ENCODE results near the gene CAMKK1.

The CAMKK1 gene

GRCh38 chr17:3828151-3828851 lies 64.6 kb downstream of the CAMKK1 start:
- no peak overlapping the region for H2AFZ ChIP-seq (ENCODE audit: low read length)
- H3K9ac ChIP-seq (ENCODE audit: low read depth, low read length, poor library complexity, severe bottlenecking), result no peak overlapping the region
- no peak overlapping the region for H3K4me3 ChIP-seq (ENCODE audit: low read length, poor library complexity, severe bottlenecking)
- no peak overlapping the region for H3K4me2 ChIP-seq (ENCODE audit: low read depth, low read length, poor library complexity, severe bottlenecking)
- no peaks in the 10 kb centered on the region for H3F3A ChIP-seq (ENCODE audit: low read depth)
- no peaks in the 10 kb centered on the region for H3K9me2 ChIP-seq (replicated peaks; ENCODE audit: low read depth, low read length)
- peaks cover 64% of the 10 kb centered on the region; the same call in 1 of the 2 replicates for H3K36me3 ChIP-seq (ENCODE audit: insufficient read depth, low read length)
- H3K27me3 ChIP-seq (ENCODE audit: insufficient read depth, low read length, poor library complexity, severe bottlenecking), result no peaks in the 10 kb centered on the region
- peaks cover 6% of the 10 kb centered on the region; the same call in 1 of the 2 replicates for H3K79me2 ChIP-seq (ENCODE audit: insufficient read depth, low read length)
- no peaks in the 10 kb centered on the region for H3K4me1 ChIP-seq (ENCODE audit: insufficient read depth, low read length, poor library complexity, severe bottlenecking)
- no peaks in the 10 kb centered on the region for H4K20me1 ChIP-seq (ENCODE audit: insufficient read depth, low read length, poor library complexity, severe bottlenecking)
- H3K9me3 ChIP-seq (ENCODE audit: insufficient read depth, low read depth, low read length), result no peaks in the 10 kb centered on the region
- TF ChIP-seq EZH2phosphoT487 (IDR thresholded peaks at IDR 0.05; ENCODE audit: borderline replicate concordance), result no peak
- no peak for TF ChIP-seq CTCF (conservative IDR thresholded peaks at IDR 0.05; ENCODE audit: low read length)

GRCh38 chr17:3827124-3827773 lies 65.6 kb downstream of the CAMKK1 start:
- H3K36me3 ChIP-seq (ENCODE audit: insufficient read depth, low read length), result peaks cover 68% of the 10 kb centered on the region; the same call in 1 of the 2 replicates
- no peak for TF ChIP-seq EZH2phosphoT487 (IDR thresholded peaks at IDR 0.05; ENCODE audit: borderline replicate concordance)
- TF ChIP-seq CTCF (conservative IDR thresholded peaks at IDR 0.05; ENCODE audit: low read length), result peak; percentile 99
- H3K4me3 ChIP-seq (ENCODE audit: low read length, poor library complexity, severe bottlenecking), result no peak overlapping the region
- H3K9me3 ChIP-seq (ENCODE audit: insufficient read depth, low read depth, low read length), result no peaks in the 10 kb centered on the region
- no peaks in the 10 kb centered on the region for H3F3A ChIP-seq (ENCODE audit: low read depth)
- H3K9me2 ChIP-seq (replicated peaks; ENCODE audit: low read depth, low read length), result no peaks in the 10 kb centered on the region
- no peaks in the 10 kb centered on the region for H3K4me1 ChIP-seq (ENCODE audit: insufficient read depth, low read length, poor library complexity, severe bottlenecking)
- peaks cover 6% of the 10 kb centered on the region; the same call in 1 of the 2 replicates for H3K79me2 ChIP-seq (ENCODE audit: insufficient read depth, low read length)
- no peaks in the 10 kb centered on the region for H4K20me1 ChIP-seq (ENCODE audit: insufficient read depth, low read length, poor library complexity, severe bottlenecking)
- no peaks in the 10 kb centered on the region for H3K27me3 ChIP-seq (ENCODE audit: insufficient read depth, low read length, poor library complexity, severe bottlenecking)
- H2AFZ ChIP-seq (ENCODE audit: low read length), result no peak overlapping the region
- no peak overlapping the region for H3K4me2 ChIP-seq (ENCODE audit: low read depth, low read length, poor library complexity, severe bottlenecking)
- no peak overlapping the region for H3K9ac ChIP-seq (ENCODE audit: low read depth, low read length, poor library complexity, severe bottlenecking)

GRCh38 chr17:3826191-3826590 lies 66.7 kb downstream of the CAMKK1 start:
- Histone ChIP-seq H3K9me3 (ENCODE audit: insufficient read depth, low read depth, low read length) (no peaks in the 10 kb centered on the region), H3K4me2 (ENCODE audit: low read depth, low read length, poor library complexity, severe bottlenecking) (no peak overlapping the region), H2AFZ (ENCODE audit: low read length) (no peak overlapping the region), H3K27me3 (ENCODE audit: insufficient read depth, low read length, poor library complexity, severe bottlenecking) (no peaks in the 10 kb centered on the region), H3K4me1 (ENCODE audit: insufficient read depth, low read length, poor library complexity, severe bottlenecking) (no peaks in the 10 kb centered on the region), H3K4me3 (ENCODE audit: low read length, poor library complexity, severe bottlenecking) (no peak overlapping the region), H4K20me1 (ENCODE audit: insufficient read depth, low read length, poor library complexity, severe bottlenecking) (no peaks in the 10 kb centered on the region), H3K36me3 (ENCODE audit: insufficient read depth, low read length) (peaks cover 78% of the 10 kb centered on the region; the same call in 1 of the 2 replicates), H3F3A (ENCODE audit: low read depth) (no peaks in the 10 kb centered on the region), H3K79me2 (ENCODE audit: insufficient read depth, low read length) (peaks cover 6% of the 10 kb centered on the region; the same call in 1 of the 2 replicates), H3K9me2 (replicated peaks; ENCODE audit: low read depth, low read length) (no peaks in the 10 kb centered on the region), H3K9ac (ENCODE audit: low read depth, low read length, poor library complexity, severe bottlenecking) (no peak overlapping the region)
- no peak for TF ChIP-seq CTCF (conservative IDR thresholded peaks at IDR 0.05; ENCODE audit: low read length)
- no peak for TF ChIP-seq EZH2phosphoT487 (IDR thresholded peaks at IDR 0.05; ENCODE audit: borderline replicate concordance)

Data from Loucy (cell line).